Small intestine (tissue), 7 donors: Measurements from ENCODE around the gene CMIP. TPM values are rescaled to one million over a fixed set of nuclear protein-coding genes. Genes with fewer than 3 reads are reported as not detected.

ENCODE experiments used
- DNase-seq, 2 donors: peaks; one replicate each; pipeline versions ENCODE4 v3.0.0 to v3.0.0-alpha.2; 2013
- FAIRE-seq: peaks from 2 replicates; lab custom pipeline; 2012; peaks lifted over from hg19 to GRCh38; lab: Jason Lieb, UNC
- H3K27ac ChIP-seq, 3 donors: one replicate each; pipeline ENCODE4 v1.5.1; 2013; ENCODE audit warnings: low read length in 2 of 3, mild to moderate bottlenecking in 2 of 3, control low read depth in 1 of 3, inconsistent platforms in 1 of 3, low read depth in 1 of 3, moderate library complexity in 1 of 3
- H3K27me3 ChIP-seq, 3 donors: one replicate each; pipeline ENCODE4 v1.6.1; 2013; ENCODE audit warnings: low read length in 3 of 3, inconsistent platforms in 1 of 3; ENCODE audit not compliant: control insufficient read depth in 3 of 3, insufficient read depth in 3 of 3
- H3K36me3 ChIP-seq, 3 donors: one replicate each; pipeline ENCODE4 v1.6.1; 2013; ENCODE audit warnings: low read length in 3 of 3, inconsistent platforms in 1 of 3, low read depth in 1 of 3, mild to moderate bottlenecking in 1 of 3, moderate library complexity in 1 of 3; ENCODE audit not compliant: control insufficient read depth in 3 of 3, insufficient read depth in 2 of 3
- H3K4me1 ChIP-seq, 3 donors: one replicate each; pipeline ENCODE4 v1.6.1; 2013; ENCODE audit warnings: low read length in 2 of 3, inconsistent platforms in 1 of 3, low read depth in 1 of 3, mild to moderate bottlenecking in 1 of 3, moderate library complexity in 1 of 3; ENCODE audit not compliant: control insufficient read depth in 3 of 3, insufficient read depth in 2 of 3
- H3K4me3 ChIP-seq, 3 donors: one replicate each; pipeline ENCODE4 v1.5.1; 2013; ENCODE audit warnings: low read length in 3 of 3, control low read depth in 1 of 3, inconsistent platforms in 1 of 3, low read depth in 1 of 3, mild to moderate bottlenecking in 1 of 3, moderate library complexity in 1 of 3
- H3K9me3 ChIP-seq, 2 donors: one replicate each; pipeline ENCODE4 v1.6.1; 2013; ENCODE audit warnings: low read depth in 1 of 2, low read length in 1 of 2; ENCODE audit not compliant: control insufficient read depth in 2 of 2, insufficient read depth in 1 of 2
- WGBS, 3 donors: extraction: QIAGEN DNeasy Blood & Tissue Kit; methylation state at CpG; one replicate each; pipeline ENCODE4 v1.1.7; 2013; 5-methylcytosine and 5-hydroxymethylcytosine counted together
- polyA plus RNA-seq, 4 donors: library from polyadenylated mRNA; stranded (reverse) in 3 of 4; unstranded in 1 of 4; fragments of 200-250 nt in 3 of 4; fragments of 120-200 nt in 1 of 4; gene quantifications; one replicate each; pipeline versions ENCODE4 v1.2.1 to v1.2.3, GENCODE V29; 2013
- donor health status: healthy with polysubstance abuse.
- donor health status: control.
- donor health status: control.
- donor health status: Bipolar disorder and iron deficiency.
- donor health status: healthy.

Gene CMIP
- polyA plus RNA-seq, 4 donors, result 43.8 to 74.7 (median 55.7) TPM

DNA sequence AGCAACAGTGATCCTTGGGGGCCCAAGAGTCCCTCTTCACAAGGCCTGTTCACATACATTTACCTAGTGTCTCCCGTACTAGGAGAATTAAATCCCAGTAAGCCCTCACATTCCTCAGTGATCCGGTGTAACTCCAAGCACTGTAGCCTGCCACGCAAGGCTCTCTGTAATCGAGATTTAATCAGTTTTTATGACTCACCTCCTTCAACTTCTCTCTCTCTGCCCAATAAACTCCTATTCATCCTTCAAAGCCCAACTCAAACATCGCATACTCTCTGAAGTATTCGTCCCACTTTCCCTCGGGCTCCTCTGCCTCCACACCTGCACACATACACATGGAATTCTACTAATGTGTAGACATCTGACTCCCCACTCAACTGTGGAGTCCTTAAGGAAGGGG, 141.8 kb downstream of the CMIP start:
- no peak for DNase-seq
- no peaks in the 10 kb centered on the region for H3K9me3 ChIP-seq
- 76 to 87% (median 81%) methylated on average over 7 of the region's 7 CpGs for WGBS, 3 donors
- FAIRE-seq, result no peak
- no peak overlapping the region for H3K4me3 ChIP-seq
- peaks cover 14 to 35% (median 16%) of the 10 kb centered on the region in 3 donors for H3K4me1 ChIP-seq
- H3K27me3 ChIP-seq, result no peaks in the 10 kb centered on the region
- H3K36me3 ChIP-seq, result peaks cover 0 to 59% (median 0%) of the 10 kb centered on the region in 3 donors
- no peak overlapping the region for H3K27ac ChIP-seq

DNA sequence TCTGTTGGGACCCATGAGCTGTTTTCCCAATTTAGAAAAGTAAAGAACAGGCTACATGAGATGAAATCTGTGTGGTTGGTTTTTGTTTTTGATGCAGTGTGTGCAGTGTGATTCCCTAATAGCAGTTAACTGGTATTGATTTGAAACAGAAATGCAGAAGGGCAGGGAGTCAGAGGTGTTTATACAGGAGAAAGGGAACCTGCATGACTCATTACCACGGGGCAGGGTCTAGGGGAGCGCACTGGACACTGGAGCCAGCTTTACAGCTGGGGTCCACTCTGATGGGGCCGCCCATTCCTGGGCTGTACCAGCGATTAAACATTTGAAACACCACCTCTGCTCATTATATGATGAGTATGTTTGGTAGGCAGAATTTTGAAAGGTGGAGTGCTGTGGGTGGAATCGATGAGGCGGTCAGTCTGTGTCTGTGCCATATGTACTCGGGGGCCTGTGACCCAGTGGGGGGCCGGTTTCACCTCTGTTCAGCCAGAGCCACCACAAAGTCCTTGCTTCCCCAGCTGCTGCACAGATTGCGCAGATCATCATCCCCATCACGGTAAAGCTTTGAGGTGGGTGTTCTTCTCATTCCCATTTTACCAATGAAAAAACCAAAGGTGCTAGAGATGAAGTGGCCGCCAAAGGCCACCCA, 142.5 kb downstream of the CMIP start:
- DNase-seq, result no peak
- Histone ChIP-seq H3K27me3 (no peaks in the 10 kb centered on the region), H3K36me3 (peaks cover 0 to 59% (median 0%) of the 10 kb centered on the region in 3 donors), H3K4me3 (no peak overlapping the region), H3K27ac (no peak overlapping the region), H3K9me3 (no peaks in the 10 kb centered on the region), H3K4me1 (peaks cover 14 to 36% (median 16%) of the 10 kb centered on the region in 3 donors)
- 89 to 92% (median 91%) methylated on average over 11 of the region's 11 CpGs for WGBS, 3 donors
- no peak for FAIRE-seq

DNA sequence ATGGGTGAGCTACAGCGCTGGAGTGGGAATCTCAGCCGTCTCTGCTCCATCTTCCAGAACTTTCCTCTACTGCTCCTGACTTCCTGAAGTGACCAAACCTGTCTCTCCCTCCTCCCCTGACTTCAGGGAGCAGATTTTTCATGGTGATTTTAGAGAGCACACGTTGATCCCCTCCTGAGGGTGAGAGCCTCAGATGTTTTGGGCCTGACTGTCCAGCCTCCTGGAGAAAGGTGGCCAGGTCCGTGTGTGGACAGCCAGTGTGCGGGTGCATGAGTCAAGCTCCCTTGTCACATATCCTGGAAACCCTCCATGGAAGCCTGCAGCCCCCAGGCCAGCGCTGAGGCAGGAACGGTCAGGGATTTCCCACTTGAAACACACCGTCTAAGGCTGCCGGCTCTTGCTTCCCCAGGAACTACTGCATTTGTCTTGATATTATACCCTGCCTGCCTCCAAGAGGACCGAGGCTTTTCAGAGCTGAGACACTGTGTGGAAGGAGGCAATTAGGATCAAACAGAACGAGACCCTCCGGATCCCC, 143.1 kb downstream of the CMIP start:
- FAIRE-seq, result no peak
- Histone ChIP-seq H3K9me3 (peaks cover 0 to 4% of the 10 kb centered on the region in 2 donors), H3K4me1 (peaks cover 10 to 38% (median 12%) of the 10 kb centered on the region in 3 donors), H3K4me3 (no peak overlapping the region), H3K27me3 (no peaks in the 10 kb centered on the region), H3K27ac (no peak overlapping the region), H3K36me3 (peaks cover 0 to 55% (median 0%) of the 10 kb centered on the region in 3 donors)
- DNase-seq, result no peak
- WGBS, 3 donors, result 86 to 88% (median 87%) methylated on average over 12 of the region's 12 CpGs

DNA sequence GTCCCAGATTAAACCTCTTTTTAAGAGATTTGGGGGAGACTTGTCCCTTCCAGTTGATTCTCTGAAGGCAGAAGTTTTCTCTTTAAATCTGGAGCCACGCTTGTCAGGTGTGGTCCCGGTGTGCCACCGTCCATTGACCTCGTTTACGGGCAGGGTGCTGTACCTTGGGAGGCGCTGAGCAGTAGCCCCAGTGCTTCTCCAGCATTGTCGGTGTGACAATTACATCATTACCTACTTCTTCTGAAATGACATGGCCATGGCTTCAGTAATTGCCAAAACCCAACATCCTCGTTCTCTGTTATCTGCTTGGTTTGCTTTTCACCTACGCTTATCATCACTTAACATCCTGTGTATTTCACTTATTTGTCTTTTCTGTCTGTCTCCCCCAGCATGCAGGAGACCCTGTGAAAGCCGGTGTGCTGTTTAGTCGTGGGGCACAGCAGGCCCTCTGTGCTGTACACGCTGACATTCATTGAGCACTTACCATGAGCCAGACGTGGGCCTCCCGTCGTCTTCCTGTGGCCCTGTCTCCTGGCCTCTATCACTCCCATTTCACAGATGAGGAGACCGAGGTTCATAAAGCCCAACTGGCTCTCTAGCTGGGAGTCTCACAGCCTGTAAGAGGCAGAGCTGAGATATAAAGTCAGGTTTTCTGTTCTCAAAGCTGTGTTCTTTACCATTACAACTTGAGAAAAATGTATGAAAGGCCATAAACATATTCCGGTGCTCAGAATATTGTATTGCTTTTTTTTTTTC, 143.9 kb downstream of the CMIP start:
- no peak overlapping the region for H3K27ac ChIP-seq
- H3K9me3 ChIP-seq, result peaks cover 0 to 7% of the 10 kb centered on the region in 2 donors
- no peaks in the 10 kb centered on the region for H3K27me3 ChIP-seq
- FAIRE-seq (no peak), DNase-seq (no peak)
- 84 to 89% (median 88%) methylated on average over 17 of the region's 17 CpGs for WGBS, 3 donors
- peaks cover 0 to 57% (median 0%) of the 10 kb centered on the region in 3 donors for H3K36me3 ChIP-seq
- peaks cover 8 to 38% (median 9%) of the 10 kb centered on the region in 3 donors for H3K4me1 ChIP-seq
- no peak overlapping the region for H3K4me3 ChIP-seq

DNA sequence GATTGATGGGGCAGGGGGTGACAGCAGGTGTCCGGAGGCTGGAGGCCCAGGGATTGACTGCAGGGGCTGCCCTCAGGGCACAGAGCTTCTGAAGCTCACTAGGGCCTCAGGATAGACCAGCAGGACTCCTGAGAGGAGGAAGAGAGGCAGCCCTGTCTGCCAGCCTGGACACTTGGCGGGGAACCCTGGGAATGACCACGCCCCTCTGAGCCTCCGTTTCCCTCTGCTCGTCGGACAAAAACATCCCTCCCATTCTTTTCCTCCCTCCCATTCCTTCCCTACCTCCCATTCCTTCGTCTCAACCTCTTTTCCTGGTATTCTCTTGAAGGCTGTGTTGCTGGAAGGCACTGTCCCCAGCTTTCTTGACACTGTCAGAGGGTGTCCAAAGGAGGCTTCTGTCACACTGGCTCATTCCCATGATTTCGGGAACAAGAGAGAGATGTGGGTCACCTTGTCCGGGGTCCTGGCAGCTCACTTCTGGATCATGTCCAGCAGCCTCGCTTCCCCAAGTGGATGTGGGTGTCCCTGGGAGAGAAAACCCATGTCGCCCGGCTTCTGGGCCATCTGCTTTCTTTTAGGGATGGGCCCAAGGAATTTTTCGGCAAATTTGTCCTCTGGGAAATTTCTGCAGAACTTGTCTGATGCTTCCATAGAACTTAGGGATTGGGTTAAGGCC, 145.5 kb downstream of the CMIP start:
- no peak overlapping the region for H3K27ac ChIP-seq
- FAIRE-seq, result no peak
- H3K27me3 ChIP-seq, result no peaks in the 10 kb centered on the region
- H3K4me1 ChIP-seq, result peaks cover 3 to 32% (median 7%) of the 10 kb centered on the region in 3 donors
- 85 to 91% (median 90%) methylated on average over 12 to 13 of the region's 13 CpGs for WGBS, 3 donors
- peaks cover 0 to 7% of the 10 kb centered on the region in 2 donors for H3K9me3 ChIP-seq
- no peak for DNase-seq
- no peak overlapping the region for H3K4me3 ChIP-seq
- peaks cover 0 to 53% (median 0%) of the 10 kb centered on the region in 3 donors for H3K36me3 ChIP-seq

DNA sequence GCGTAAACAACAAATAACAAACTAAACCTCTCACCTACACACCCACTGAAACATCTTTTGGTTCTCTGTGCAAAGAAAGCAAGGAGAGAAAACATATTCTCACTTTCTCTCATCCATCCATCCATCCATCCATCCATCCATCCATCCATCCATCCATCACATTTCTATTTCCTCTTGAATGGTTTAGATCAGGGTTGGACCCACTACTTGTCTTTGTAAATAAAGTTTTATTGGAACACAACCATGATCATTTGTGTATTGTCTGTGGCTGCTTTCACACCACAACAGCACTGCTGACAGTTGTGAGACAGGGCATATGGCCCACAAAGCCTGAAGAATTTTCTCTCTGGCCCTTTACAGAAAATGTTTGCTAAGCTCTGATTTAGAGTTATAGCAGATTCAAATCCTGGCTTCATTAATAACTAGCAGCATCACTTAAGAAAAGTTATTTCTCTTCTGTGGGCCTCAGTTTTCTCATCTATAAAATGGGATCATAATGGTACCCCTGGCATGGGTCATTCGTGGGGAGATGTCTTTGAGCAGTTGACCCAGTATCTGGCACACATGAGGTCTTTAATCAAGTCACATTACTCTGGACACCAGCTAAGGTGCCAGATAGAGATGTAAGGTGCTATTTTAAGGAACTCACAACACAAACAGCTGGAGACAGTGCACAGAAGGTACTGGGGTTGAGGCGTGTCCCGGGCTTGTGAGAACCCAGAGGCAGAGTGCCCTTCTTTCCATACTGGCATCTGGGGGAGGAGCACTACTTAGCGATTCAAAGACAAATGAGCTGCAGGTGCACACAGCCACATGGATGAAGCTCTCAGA, 146.3 kb downstream of the CMIP start:
- no peak for FAIRE-seq
- Histone ChIP-seq H3K4me1 (peaks cover 0 to 28% (median 7%) of the 10 kb centered on the region in 3 donors), H3K9me3 (peaks cover 0 to 7% of the 10 kb centered on the region in 2 donors), H3K4me3 (no peak overlapping the region), H3K27me3 (no peaks in the 10 kb centered on the region), H3K27ac (peak overlapping the region; percentile 7 to 86 (median 46)), H3K36me3 (peaks cover 0 to 48% (median 0%) of the 10 kb centered on the region in 3 donors)
- peak in 1 of 2 donors; percentile 57 for DNase-seq
- 50 to 71% (median 51%) methylated on average over 5 of the region's 5 CpGs for WGBS, 3 donors

DNA sequence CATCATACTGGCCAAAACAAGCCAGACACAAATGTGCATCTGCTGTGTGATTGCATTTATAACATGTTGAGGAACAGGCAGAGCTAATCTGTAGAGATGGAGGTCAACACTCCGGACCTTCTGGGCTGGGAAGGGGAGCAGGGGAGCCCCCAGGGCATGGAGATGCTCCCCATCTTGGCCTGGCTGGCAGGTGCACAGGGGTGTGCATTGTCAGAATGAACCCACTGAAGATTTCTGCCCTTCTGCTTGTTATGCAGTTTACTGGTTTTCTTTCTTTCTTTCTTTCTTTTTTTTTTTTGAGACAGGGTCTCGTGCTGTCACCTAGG, 146.9 kb downstream of the CMIP start:
- no peaks in the 10 kb centered on the region for H3K27me3 ChIP-seq
- no peak for FAIRE-seq
- H3K4me3 ChIP-seq, result no peak overlapping the region
- H3K36me3 ChIP-seq, result peaks cover 0 to 49% (median 0%) of the 10 kb centered on the region in 3 donors
- H3K4me1 ChIP-seq, result peaks cover 0 to 28% (median 7%) of the 10 kb centered on the region in 3 donors
- 35 to 78% (median 60%) methylated on average over 2 of the region's 2 CpGs for WGBS, 3 donors
- H3K9me3 ChIP-seq, result peaks cover 0 to 7% of the 10 kb centered on the region in 2 donors
- H3K27ac ChIP-seq, result peak overlapping the region; percentile 60 to 86 (median 81)
- no peak for DNase-seq
